HCT116 (cell line): ENCODE measurements around the gene PVALEF. TPM values are rescaled to one million over a fixed set of nuclear protein-coding genes. Genes with fewer than 3 reads are reported as not detected.

Experiments used
- ATAC-seq: fragments of 200-7000 bp; cut with Tn5 transposase; 2 replicates; pipeline ENCODE4 v1.9.1; 2020; ENCODE audit warnings: mild to moderate bottlenecking, moderate library complexity
- BruUV-seq: library from RNA; stranded (reverse); fragments of 400-500 nt; replicated peaks from 2 replicates; lab custom pipeline; 2021; lab: Mats Ljungman, UMichigan
- CTCF ChIA-PET: fragments of 300-600 bp; sonication (Branson Sonifier 250); formaldehyde crosslinking; loops from one replicate; lab custom pipeline; 2021; ENCODE audit warnings: antibody characterized with exemption; lab: Charles Lee
- POLR2A ChIA-PET: fragments of 300-600, 350-600 bp; sonication (Branson Sonifier 250); formaldehyde crosslinking; loops from one replicate; lab custom pipeline; 2021; ENCODE audit warnings: antibody characterized with exemption; lab: Charles Lee
- RAD21 ChIA-PET, 2 experiments: fragments of 300-600 bp; sonication (Branson Sonifier 250); formaldehyde crosslinking; loops; one replicate each; lab custom pipeline; 2023; ENCODE audit warnings: low total read pairs in 2 of 2; ENCODE audit not compliant: uncharacterized antibody in 2 of 2, unreplicated experiment in 2 of 2, low non-redundant PET in 1 of 2; lab: Charles Lee
- DNase-seq: peaks from one replicate; pipeline ENCODE4 v3.0.0-alpha.2; 2010; ENCODE audit warnings: low read depth, low spot score
- H2AFZ ChIP-seq: fragments of 200-600 bp; shearing (Covaris generic), sonication (generic); 2 replicates; pipeline ENCODE4 v1.6.1; 2017; ENCODE audit warnings: low read depth, mixed run types, mixed read lengths, antibody characterized with exemption, low read length; ENCODE audit not compliant: poor library complexity, severe bottlenecking
- H3K27ac ChIP-seq: 2 replicates; pipeline ENCODE4 v1.5.1; 2012; ENCODE audit warnings: low read depth, low read length
- H3K27me3 ChIP-seq: fragments of 200-600 bp; sonication (generic); 2 replicates; pipeline ENCODE4 v1.6.1; 2016; ENCODE audit warnings: mixed run types, low read length, mixed read lengths; ENCODE audit not compliant: insufficient read depth
- H3K36me3 ChIP-seq, 2 experiments: fragments of 200-500 bp in 1 of 2; fragments of 200-600 bp in 1 of 2; sonication (Bioruptor generic) in 1 of 2; sonication (generic) in 1 of 2; 2 replicates each; pipeline versions ENCODE4 v1.5.1 to v1.6.1; 2014 to 2016; ENCODE audit warnings: low read length in 2 of 2, inconsistent platforms in 1 of 2, mixed read lengths in 1 of 2, mixed run types in 1 of 2; ENCODE audit not compliant: insufficient read depth in 2 of 2, control insufficient read depth in 1 of 2
- H3K4me1 ChIP-seq, 2 experiments: fragments of 200-600 bp in 1 of 2; sonication (generic) in 1 of 2; 2 replicates each; pipeline versions ENCODE4 v1.5.1 to v1.6.1; 2012 to 2017; ENCODE audit warnings: low read length in 2 of 2, inconsistent platforms in 1 of 2, mild to moderate bottlenecking in 1 of 2, mixed read lengths in 1 of 2, mixed run types in 1 of 2, moderate library complexity in 1 of 2; ENCODE audit not compliant: insufficient read depth in 2 of 2, control insufficient read depth in 1 of 2
- H3K4me2 ChIP-seq: fragments of 200-600 bp; sonication (generic); 2 replicates; pipeline ENCODE4 v1.6.1; 2017; ENCODE audit warnings: mixed run types, low read length, mixed read lengths
- H3K4me3 ChIP-seq, 2 experiments: fragments of 200-600 bp in 1 of 2; sonication (generic) in 1 of 2; replicated peaks in 1 of 2; 2 replicates each; pipeline ENCODE4 v1.5.1; 2011 to 2016; ENCODE audit warnings: low read length in 2 of 2, control low read depth in 1 of 2, low read depth in 1 of 2, mild to moderate bottlenecking in 1 of 2, mixed read lengths in 1 of 2, mixed run types in 1 of 2
- H3K79me2 ChIP-seq: fragments of 200-600 bp; sonication (generic); 2 replicates; pipeline ENCODE4 v1.6.1; 2017; ENCODE audit warnings: mild to moderate bottlenecking, mixed run types, low read length, moderate library complexity, mixed read lengths; ENCODE audit not compliant: insufficient read depth
- H3K9ac ChIP-seq: fragments of 200-600 bp; sonication (generic); 2 replicates; pipeline ENCODE4 v1.6.1; 2016; ENCODE audit warnings: low read length, mixed read lengths
- H3K9me2 ChIP-seq: fragments of 200-600 bp; sonication (generic), shearing (Covaris generic); 2 replicates; pipeline ENCODE4 v1.6.1; 2017; ENCODE audit warnings: mixed run types, mild to moderate bottlenecking, moderate library complexity; ENCODE audit not compliant: insufficient read depth
- H3K9me3 ChIP-seq, 2 experiments: fragments of 200-500 bp in 1 of 2; fragments of 200-600 bp in 1 of 2; sonication (Bioruptor generic) in 1 of 2; sonication (generic) in 1 of 2; 2 replicates each; pipeline ENCODE4 v1.6.1; 2014 to 2017; ENCODE audit warnings: low read length in 2 of 2, mixed read lengths in 2 of 2, inconsistent platforms in 1 of 2, low read depth in 1 of 2, mild to moderate bottlenecking in 1 of 2, mixed run types in 1 of 2, moderate library complexity in 1 of 2; ENCODE audit not compliant: control insufficient read depth in 1 of 2, insufficient read depth in 1 of 2
- H4K20me1 ChIP-seq: fragments of 200-600 bp; sonication (generic), shearing (Covaris generic); 2 replicates; pipeline ENCODE4 v1.6.1; 2017; ENCODE audit warnings: mixed run types, mild to moderate bottlenecking, moderate library complexity; ENCODE audit not compliant: insufficient read depth
- CEBPB ChIP-seq: IDR thresholded peaks from 2 replicates; pipeline ENCODE4 v1.6.1; 2012; ENCODE audit warnings: low read depth
- CTCF ChIP-seq, 3 experiments: fragments of 200-600 bp in 1 of 3; sonication (generic) in 1 of 3; IDR thresholded peaks in 2 of 3; conservative IDR thresholded peaks in 1 of 3; 2 replicates each; pipeline ENCODE4 v1.5.1; 2012 to 2017; ENCODE audit warnings: low read depth in 2 of 3, low read length in 2 of 3, antibody characterized with exemption in 1 of 3, borderline replicate concordance in 1 of 3, control low read depth in 1 of 3, mild to moderate bottlenecking in 1 of 3, mixed read lengths in 1 of 3, mixed run types in 1 of 3, moderate library complexity in 1 of 3; ENCODE audit not compliant: insufficient read depth in 1 of 3
- MAX ChIP-seq: IDR thresholded peaks from 2 replicates; pipeline ENCODE4 v1.6.1; 2012
- SP1 ChIP-seq: IDR thresholded peaks from 2 replicates; pipeline ENCODE4 v1.6.1; 2012; ENCODE audit warnings: low read depth
- TCF7L2 ChIP-seq: IDR thresholded peaks from 2 replicates; pipeline ENCODE4 v1.7.0; 2011; ENCODE audit warnings: borderline replicate concordance, inconsistent platforms; ENCODE audit not compliant: insufficient read depth, insufficient read length; ENCODE audit errors: extremely low read depth
- YY1 ChIP-seq: IDR thresholded peaks from 2 replicates; pipeline ENCODE4 v1.6.1; 2011; ENCODE audit warnings: low read length, low read depth, moderate library complexity, mild to moderate bottlenecking; ENCODE audit not compliant: insufficient replicate concordance; ENCODE audit errors: extremely low read depth
- ZFX ChIP-seq: fragments of 450-650 bp; IDR thresholded peaks from 2 replicates; pipeline ENCODE4 v1.6.1; 2017
- intact Hi-C: fragments of 100-400 bp; cut with micrococcal nuclease; formaldehyde crosslinking; loops from 2 replicates; pipeline ENCODE4 v1.10.0; 2022
- total RNA-seq: library from RNA; stranded (reverse); gene quantifications from one replicate; pipeline ENCODE4 v1.2.1, GENCODE V29; 2021; ENCODE audit not compliant: unreplicated experiment
- TF ChIP-seq, protein P1 (sequence below): IDR thresholded peaks from 2 replicates; pipeline ENCODE4 v1.6.1; 2012; ENCODE audit warnings: low read depth

Gene PVALEF
- total RNA-seq, 1 experiment from 2014 or later = not detected

GRCh38 chr17:81154961-81155360, 10.3 kb upstream of the PVALEF start:
- Histone ChIP-seq H4K20me1 (no peaks in the 10 kb centered on the region), H3K4me3 (no peak overlapping the region), H2AFZ (no peak overlapping the region), H3K4me2 (no peak overlapping the region), H3K79me2 (no peaks in the 10 kb centered on the region), H3K27ac (no peak overlapping the region), H3K9me2 (no peaks in the 10 kb centered on the region), H3K4me1 (peaks cover 0 to 5% of the 10 kb centered on the region in 2 experiments; a peak in 1 of 4 replicates), H3K27me3 (peaks cover 10% of the 10 kb centered on the region; the same call in 1 of the 2 replicates), H3K9ac (no peak overlapping the region), H3K9me3 (no peaks in the 10 kb centered on the region), H3K36me3 (no peaks in the 10 kb centered on the region)
- no peak for DNase-seq
- intact Hi-C loops = no loop called here
- RAD21 ChIA-PET = no interaction called here
- no peak for ATAC-seq
- POLR2A ChIA-PET = no interaction called here
- TF ChIP-seq, protein P1, sequence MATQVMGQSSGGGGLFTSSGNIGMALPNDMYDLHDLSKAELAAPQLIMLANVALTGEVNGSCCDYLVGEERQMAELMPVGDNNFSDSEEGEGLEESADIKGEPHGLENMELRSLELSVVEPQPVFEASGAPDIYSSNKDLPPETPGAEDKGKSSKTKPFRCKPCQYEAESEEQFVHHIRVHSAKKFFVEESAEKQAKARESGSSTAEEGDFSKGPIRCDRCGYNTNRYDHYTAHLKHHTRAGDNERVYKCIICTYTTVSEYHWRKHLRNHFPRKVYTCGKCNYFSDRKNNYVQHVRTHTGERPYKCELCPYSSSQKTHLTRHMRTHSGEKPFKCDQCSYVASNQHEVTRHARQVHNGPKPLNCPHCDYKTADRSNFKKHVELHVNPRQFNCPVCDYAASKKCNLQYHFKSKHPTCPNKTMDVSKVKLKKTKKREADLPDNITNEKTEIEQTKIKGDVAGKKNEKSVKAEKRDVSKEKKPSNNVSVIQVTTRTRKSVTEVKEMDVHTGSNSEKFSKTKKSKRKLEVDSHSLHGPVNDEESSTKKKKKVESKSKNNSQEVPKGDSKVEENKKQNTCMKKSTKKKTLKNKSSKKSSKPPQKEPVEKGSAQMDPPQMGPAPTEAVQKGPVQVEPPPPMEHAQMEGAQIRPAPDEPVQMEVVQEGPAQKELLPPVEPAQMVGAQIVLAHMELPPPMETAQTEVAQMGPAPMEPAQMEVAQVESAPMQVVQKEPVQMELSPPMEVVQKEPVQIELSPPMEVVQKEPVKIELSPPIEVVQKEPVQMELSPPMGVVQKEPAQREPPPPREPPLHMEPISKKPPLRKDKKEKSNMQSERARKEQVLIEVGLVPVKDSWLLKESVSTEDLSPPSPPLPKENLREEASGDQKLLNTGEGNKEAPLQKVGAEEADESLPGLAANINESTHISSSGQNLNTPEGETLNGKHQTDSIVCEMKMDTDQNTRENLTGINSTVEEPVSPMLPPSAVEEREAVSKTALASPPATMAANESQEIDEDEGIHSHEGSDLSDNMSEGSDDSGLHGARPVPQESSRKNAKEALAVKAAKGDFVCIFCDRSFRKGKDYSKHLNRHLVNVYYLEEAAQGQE = no peak
- TF ChIP-seq CEBPB (no peak), SP1 (no peak), MAX (no peak), CTCF (IDR thresholded peaks at IDR 0.05 in 2 of 3, conservative IDR thresholded peaks at IDR 0.05 in 1 of 3; ENCODE audit: borderline replicate concordance in 1 of 3, insufficient read depth in 1 of 3, low read depth in 2 of 3, low read length in 2 of 3) (no peak), TCF7L2 (no peak), ZFX (no peak), YY1 (no peak)
- no TSS peak for BruUV-seq
- CTCF ChIA-PET = no interaction called here
